ENCODE data around the gene FLRT1.

The FLRT1 gene

DNA sequence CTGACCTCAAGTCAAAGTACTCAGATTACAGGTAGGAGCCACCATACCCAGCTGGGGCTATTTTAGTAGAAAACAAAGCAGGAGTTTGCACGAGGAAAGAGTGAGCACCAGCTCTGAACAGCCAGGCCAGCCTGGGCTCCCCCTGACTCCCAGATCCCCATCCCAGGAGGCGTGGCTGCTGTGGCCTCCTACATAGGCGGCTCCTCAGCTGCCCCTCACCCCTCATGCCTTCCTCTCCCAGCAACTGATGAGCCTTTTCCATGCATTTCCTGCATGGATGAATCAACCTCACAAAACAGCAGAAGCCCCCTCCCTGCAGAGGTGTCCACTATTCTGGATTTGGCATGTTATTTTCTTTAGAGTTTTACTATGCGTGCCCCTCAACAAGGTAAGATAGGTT, 10.5 kb upstream of the FLRT1 start:
- WGBS (ENCODE audit: insufficient coverage), result 100% methylated on average over 4 of the region's 4 CpGs
- Histone ChIP-seq H3K9me3 (ENCODE audit: control extremely low read depth in 1 of 5, control insufficient read depth in 4 of 5, insufficient read depth in 2 of 5, low read depth in 1 of 5, low read length in 4 of 5) (no peaks in the 10 kb centered on the region), H3K36me3 (ENCODE audit: control insufficient read depth in 4 of 4, insufficient read depth in 4 of 4, low read length in 3 of 4) (no peaks in the 10 kb centered on the region), H3K4me3 (ENCODE audit: control insufficient read depth in 1 of 7, extremely low read depth in 1 of 7, insufficient read depth in 4 of 7, low read depth in 2 of 7, low read length in 6 of 7) (no peak overlapping the region), H3K27ac (ENCODE audit: insufficient read depth in 1 of 2, low read depth in 1 of 2, low read length in 2 of 2, poor library complexity in 1 of 2, severe bottlenecking in 2 of 2) (no peak overlapping the region), H3K27me3 (replicated peaks in 2 of 5; ENCODE audit: control insufficient read depth in 4 of 5, insufficient read depth in 5 of 5, low read length in 4 of 5) (peaks cover 0 to 4% (median 0%) of the 10 kb centered on the region in 5 experiments), H3K4me1 (ENCODE audit: control extremely low read depth in 1 of 4, control insufficient read depth in 4 of 4, insufficient read depth in 4 of 4, low read length in 3 of 4) (peaks cover 2 to 25% (median 19%) of the 10 kb centered on the region in 4 experiments)
- ChIA-PET POLR2A (interaction anchor here (0.6 to 1.5 kb wide), 2 partner anchors 16 to 18 kb away, joined by 3 to 4 read pairs; no protein-coding TSS in a partner anchor), CTCF (interaction anchor here (0.6 to 6.0 kb wide), 2 partner anchors 24 to 97 kb away, joined by 4 to 34 read pairs; no protein-coding TSS in a partner anchor)
- DNase-seq, result no peak

DNA sequence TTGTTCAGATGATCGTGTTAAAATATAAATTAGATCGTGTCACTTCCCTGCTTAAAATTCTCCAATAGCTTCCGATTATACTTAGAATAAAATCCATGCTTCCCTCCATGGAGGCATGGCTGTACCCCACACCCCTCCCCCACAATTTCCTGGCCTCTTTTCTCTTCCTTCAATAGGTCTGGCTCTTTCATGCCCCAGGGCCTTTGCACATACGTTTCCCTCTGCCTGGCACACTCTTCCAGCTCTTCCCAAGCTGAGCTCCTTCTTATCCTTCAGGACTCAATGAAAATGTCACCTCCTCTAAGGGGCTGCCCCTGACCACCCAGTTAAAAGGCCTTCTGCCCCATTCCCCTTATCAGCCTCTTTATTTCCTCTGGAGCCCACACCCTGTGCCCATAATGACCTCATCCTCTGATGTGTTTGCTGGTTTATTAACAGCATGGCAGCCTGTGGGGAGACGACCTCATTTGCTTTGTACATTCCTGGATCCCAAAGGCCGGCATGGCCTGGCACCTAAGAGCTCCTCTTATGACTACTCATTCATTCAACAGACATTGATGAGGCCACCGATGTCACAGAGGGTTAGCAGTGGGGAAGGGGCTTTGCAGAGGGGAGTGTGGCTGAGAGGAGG, 9.0 kb upstream of the FLRT1 start:
- Histone ChIP-seq H3K27ac (ENCODE audit: insufficient read depth in 1 of 2, low read depth in 1 of 2, low read length in 2 of 2, poor library complexity in 1 of 2, severe bottlenecking in 2 of 2) (no peak overlapping the region), H3K27me3 (replicated peaks in 2 of 5; ENCODE audit: control insufficient read depth in 4 of 5, insufficient read depth in 5 of 5, low read length in 4 of 5) (peaks cover 0 to 5% (median 0%) of the 10 kb centered on the region in 5 experiments), H3K36me3 (ENCODE audit: control insufficient read depth in 4 of 4, insufficient read depth in 4 of 4, low read length in 3 of 4) (no peaks in the 10 kb centered on the region), H3K4me1 (ENCODE audit: control extremely low read depth in 1 of 4, control insufficient read depth in 4 of 4, insufficient read depth in 4 of 4, low read length in 3 of 4) (peaks cover 2 to 25% (median 19%) of the 10 kb centered on the region in 4 experiments), H3K9me3 (ENCODE audit: control extremely low read depth in 1 of 5, control insufficient read depth in 4 of 5, insufficient read depth in 2 of 5, low read depth in 1 of 5, low read length in 4 of 5) (no peaks in the 10 kb centered on the region), H3K4me3 (ENCODE audit: control insufficient read depth in 1 of 7, extremely low read depth in 1 of 7, insufficient read depth in 4 of 7, low read depth in 2 of 7, low read length in 6 of 7) (no peak overlapping the region)
- POLR2A ChIA-PET, result no interaction called here
- no peak for DNase-seq
- CTCF ChIA-PET, result interaction anchor here (1.1 to 6.0 kb wide), 2 partner anchors 9 to 25 kb away, joined by 3 to 34 read pairs; no protein-coding TSS in a partner anchor
- 100% methylated on average over 4 of the region's 7 CpGs for WGBS (ENCODE audit: insufficient coverage)

- H3K4me3 ChIP-seq (ENCODE audit: control insufficient read depth in 1 of 7, extremely low read depth in 1 of 7, insufficient read depth in 4 of 7, low read depth in 2 of 7, low read length in 6 of 7), result peak overlapping the region in 3 of 7 experiments; percentile 13 to 58 (median 36)
- H3K9me3 ChIP-seq (ENCODE audit: control extremely low read depth in 1 of 5, control insufficient read depth in 4 of 5, insufficient read depth in 2 of 5, low read depth in 1 of 5, low read length in 4 of 5), result no peaks in the 10 kb centered on the region
- DNase-seq, result peak in 2 of 3 donors; percentile 53 to 54
- peaks cover 2 to 25% (median 19%) of the 10 kb centered on the region in 4 experiments for H3K4me1 ChIP-seq (ENCODE audit: control extremely low read depth in 1 of 4, control insufficient read depth in 4 of 4, insufficient read depth in 4 of 4, low read length in 3 of 4)
- H3K27me3 ChIP-seq (replicated peaks in 2 of 5; ENCODE audit: control insufficient read depth in 4 of 5, insufficient read depth in 5 of 5, low read length in 4 of 5), result peaks cover 0 to 16% (median 5%) of the 10 kb centered on the region in 5 experiments
- CTCF ChIA-PET, result interaction anchor here (1.6 to 6.0 kb wide), 2 partner anchors 27 to 123 kb away, joined by 4 to 34 read pairs; no protein-coding TSS in a partner anchor
- H3K27ac ChIP-seq (ENCODE audit: insufficient read depth in 1 of 2, low read depth in 1 of 2, low read length in 2 of 2, poor library complexity in 1 of 2, severe bottlenecking in 2 of 2), result no peak overlapping the region
- POLR2A ChIA-PET, result interaction anchor here (0.5 to 1.3 kb wide), 2 partner anchors 13 to 136 kb away, joined by 3 read pairs; no protein-coding TSS in a partner anchor
- 9% methylated on average over 12 of the region's 20 CpGs for WGBS (ENCODE audit: insufficient coverage)
- H3K36me3 ChIP-seq (ENCODE audit: control insufficient read depth in 4 of 4, insufficient read depth in 4 of 4, low read length in 3 of 4), result no peaks in the 10 kb centered on the region
Measured at GRCh38 chr11:64027651-64028397, 7.9 kb upstream of the FLRT1 start.

DNA sequence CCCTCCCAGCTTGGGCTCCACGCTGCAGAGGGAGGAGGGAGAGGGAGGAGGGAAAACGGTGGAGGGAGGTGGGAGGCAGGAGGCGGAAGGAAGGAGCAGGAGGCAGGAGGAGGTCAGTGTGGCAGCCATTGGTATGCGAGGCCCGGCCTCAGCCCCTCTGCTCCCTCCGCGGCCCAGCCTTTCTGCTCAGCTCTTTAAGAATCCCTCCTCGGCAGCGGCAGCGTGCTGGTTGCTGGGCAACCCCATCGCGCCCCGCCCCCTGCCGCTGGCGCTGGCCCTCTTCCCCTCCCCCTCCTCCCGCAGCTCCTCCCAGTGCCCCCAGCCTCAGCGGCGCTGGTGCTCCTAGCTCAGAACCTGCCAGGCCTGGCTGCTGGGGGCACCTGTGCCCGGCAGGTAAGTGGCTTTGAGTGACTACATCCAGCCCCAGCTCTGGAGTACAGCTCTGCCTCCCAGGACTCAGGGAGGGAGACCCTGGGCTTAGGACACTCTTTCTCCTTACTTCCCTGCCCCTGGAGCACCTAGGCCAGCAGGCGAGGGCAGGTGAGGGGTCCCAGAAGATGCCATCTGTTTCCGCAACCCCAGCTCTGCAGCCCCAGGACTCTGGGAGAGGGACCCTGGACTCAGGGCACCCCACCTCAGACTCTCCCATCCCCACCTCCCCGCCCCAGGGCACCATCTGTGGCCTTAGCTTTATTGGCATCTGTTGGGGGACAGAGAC, 7.2 kb upstream of the FLRT1 start:
- peak; percentile 24 to 54 (median 48) for DNase-seq
- Histone ChIP-seq H3K9me3 (ENCODE audit: control extremely low read depth in 1 of 5, control insufficient read depth in 4 of 5, insufficient read depth in 2 of 5, low read depth in 1 of 5, low read length in 4 of 5) (no peaks in the 10 kb centered on the region), H3K27me3 (replicated peaks in 2 of 5; ENCODE audit: control insufficient read depth in 4 of 5, insufficient read depth in 5 of 5, low read length in 4 of 5) (peaks cover 0 to 22% (median 6%) of the 10 kb centered on the region in 5 experiments), H3K4me1 (ENCODE audit: control extremely low read depth in 1 of 4, control insufficient read depth in 4 of 4, insufficient read depth in 4 of 4, low read length in 3 of 4) (peaks cover 2 to 25% (median 19%) of the 10 kb centered on the region in 4 experiments), H3K4me3 (ENCODE audit: control insufficient read depth in 1 of 7, extremely low read depth in 1 of 7, insufficient read depth in 4 of 7, low read depth in 2 of 7, low read length in 6 of 7) (peak overlapping the region in 3 of 7 experiments; percentile 15 to 58 (median 36)), H3K36me3 (ENCODE audit: control insufficient read depth in 4 of 4, insufficient read depth in 4 of 4, low read length in 3 of 4) (no peaks in the 10 kb centered on the region), H3K27ac (ENCODE audit: insufficient read depth in 1 of 2, low read depth in 1 of 2, low read length in 2 of 2, poor library complexity in 1 of 2, severe bottlenecking in 2 of 2) (no peak overlapping the region)
- ChIA-PET POLR2A (interaction anchor here (0.5 to 1.3 kb wide), 2 partner anchors 14 to 135 kb away, joined by 3 read pairs; no protein-coding TSS in a partner anchor), CTCF (interaction anchor here (1.6 to 6.0 kb wide), 2 partner anchors 27 to 122 kb away, joined by 4 to 34 read pairs; no protein-coding TSS in a partner anchor)
- 21% methylated on average over 17 of the region's 22 CpGs for WGBS (ENCODE audit: insufficient coverage)

GRCh38 chr11:64029773-64030172, 6.0 kb upstream of the FLRT1 start:
- Histone ChIP-seq H3K27ac (ENCODE audit: insufficient read depth in 1 of 2, low read depth in 1 of 2, low read length in 2 of 2, poor library complexity in 1 of 2, severe bottlenecking in 2 of 2) (no peak overlapping the region), H3K27me3 (replicated peaks in 2 of 5; ENCODE audit: control insufficient read depth in 4 of 5, insufficient read depth in 5 of 5, low read length in 4 of 5) (peaks cover 0 to 34% (median 11%) of the 10 kb centered on the region in 5 experiments), H3K9me3 (ENCODE audit: control extremely low read depth in 1 of 5, control insufficient read depth in 4 of 5, insufficient read depth in 2 of 5, low read depth in 1 of 5, low read length in 4 of 5) (no peaks in the 10 kb centered on the region), H3K4me1 (ENCODE audit: control extremely low read depth in 1 of 4, control insufficient read depth in 4 of 4, insufficient read depth in 4 of 4, low read length in 3 of 4) (peaks cover 2 to 28% (median 26%) of the 10 kb centered on the region in 4 experiments), H3K4me3 (ENCODE audit: control insufficient read depth in 1 of 7, extremely low read depth in 1 of 7, insufficient read depth in 4 of 7, low read depth in 2 of 7, low read length in 6 of 7) (no peak overlapping the region), H3K36me3 (ENCODE audit: control insufficient read depth in 4 of 4, insufficient read depth in 4 of 4, low read length in 3 of 4) (no peaks in the 10 kb centered on the region)
- ChIA-PET POLR2A (interaction anchor here (0.6 kb wide), 1 partner anchor 17 kb away, joined by 4 read pairs; no protein-coding TSS in a partner anchor), CTCF (interaction anchor here (1.6 kb wide), 1 partner anchor 121 kb away, joined by 4 read pairs; no protein-coding TSS in a partner anchor)
- 93% methylated on average over 7 of the region's 8 CpGs for WGBS (ENCODE audit: insufficient coverage)
- DNase-seq, result no peak

- H3K9me3 ChIP-seq (ENCODE audit: control extremely low read depth in 1 of 5, control insufficient read depth in 4 of 5, insufficient read depth in 2 of 5, low read depth in 1 of 5, low read length in 4 of 5), result no peaks in the 10 kb centered on the region
- H3K36me3 ChIP-seq (ENCODE audit: control insufficient read depth in 4 of 4, insufficient read depth in 4 of 4, low read length in 3 of 4), result no peaks in the 10 kb centered on the region
- no CpG with 5 or more reads among the region's 3 CpGs for WGBS (ENCODE audit: insufficient coverage)
- ChIA-PET POLR2A (interaction anchor here (0.7 kb wide), 1 partner anchor 12 kb away, joined by 3 read pairs; no protein-coding TSS in a partner anchor), CTCF (interaction anchor here (1.0 to 4.3 kb wide), 4 partner anchors 10 to 114 kb away, joined by 3 to 28 read pairs (median 3); no protein-coding TSS in a partner anchor)
- DNase-seq, result no peak
- no peak overlapping the region for H3K4me3 ChIP-seq (ENCODE audit: control insufficient read depth in 1 of 7, extremely low read depth in 1 of 7, insufficient read depth in 4 of 7, low read depth in 2 of 7, low read length in 6 of 7)
- peaks cover 0 to 42% (median 16%) of the 10 kb centered on the region in 5 experiments for H3K27me3 ChIP-seq (replicated peaks in 2 of 5; ENCODE audit: control insufficient read depth in 4 of 5, insufficient read depth in 5 of 5, low read length in 4 of 5)
- H3K27ac ChIP-seq (ENCODE audit: insufficient read depth in 1 of 2, low read depth in 1 of 2, low read length in 2 of 2, poor library complexity in 1 of 2, severe bottlenecking in 2 of 2), result no peak overlapping the region
- H3K4me1 ChIP-seq (ENCODE audit: control extremely low read depth in 1 of 4, control insufficient read depth in 4 of 4, insufficient read depth in 4 of 4, low read length in 3 of 4), result peaks cover 2 to 36% (median 35%) of the 10 kb centered on the region in 4 experiments
Measured at GRCh38 chr11:64031001-64031400, 4.7 kb upstream of the FLRT1 start.

All from common myeloid progenitor, CD34-positive (primary cell).